Inferior parietal cortex (tissue), 1 donor: ENCODE measurements around the gene DIP2C.
"Not testable (repeated sequence)": the region's sequence is repeated elsewhere in the genome, so short reads cannot be mapped to it uniquely, and the experiment has no call there.

Experiments used
- DNase-seq: peaks from one replicate; pipeline ENCODE4 v3.0.0-alpha.2; 2016; ENCODE audit errors: extremely low spot score

The DIP2C gene

DNA sequence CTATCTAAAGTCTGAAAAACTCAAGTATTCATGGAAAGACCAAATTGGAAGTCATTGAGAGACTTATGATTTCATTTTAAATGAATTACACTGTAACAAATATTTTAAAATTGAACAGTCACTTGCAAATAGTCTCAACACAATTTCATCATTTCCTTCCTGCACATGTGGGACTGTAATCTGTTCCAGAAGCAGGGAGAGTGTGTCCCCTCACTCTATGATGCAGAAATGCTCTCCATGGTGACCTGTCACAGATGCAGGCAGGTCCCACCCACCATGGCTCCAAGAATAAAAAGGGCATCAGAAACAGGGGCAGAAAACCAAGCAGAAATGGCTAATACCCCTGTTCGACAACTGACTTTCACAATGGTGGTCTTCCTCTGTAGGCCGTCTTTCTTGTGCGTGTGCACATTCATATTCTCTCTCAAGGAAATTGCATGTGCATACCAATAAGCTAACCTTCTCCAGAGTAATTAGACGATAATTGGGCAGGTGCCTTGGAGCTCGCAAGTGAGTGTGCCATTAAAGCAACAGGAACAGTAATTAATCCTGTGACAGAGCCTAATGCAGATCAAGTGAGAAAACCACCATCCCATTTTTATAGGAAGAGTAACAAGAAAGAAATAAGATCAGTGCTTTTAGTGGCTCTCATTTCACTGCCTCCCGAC lies 383.3 kb downstream of the DIP2C start:
- no peak for DNase-seq

DNA sequence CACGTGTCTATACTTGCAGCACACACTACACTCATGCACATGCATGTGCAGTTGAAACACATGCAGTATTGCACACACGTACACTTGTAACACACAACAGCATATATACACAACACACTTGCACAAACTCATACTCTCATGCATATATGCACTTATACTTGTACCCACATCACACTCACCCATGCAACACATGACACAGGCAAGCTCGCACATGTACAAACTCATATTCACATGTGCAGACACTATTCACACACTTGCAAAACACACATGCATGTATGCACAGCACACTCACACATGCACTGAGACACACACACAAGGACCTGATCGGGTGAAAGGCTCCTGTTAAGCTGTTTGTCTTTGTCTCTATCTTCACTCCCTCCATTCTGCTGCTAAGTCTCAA lies 384.4 kb downstream of the DIP2C start:
- DNase-seq, result no peak

DNA sequence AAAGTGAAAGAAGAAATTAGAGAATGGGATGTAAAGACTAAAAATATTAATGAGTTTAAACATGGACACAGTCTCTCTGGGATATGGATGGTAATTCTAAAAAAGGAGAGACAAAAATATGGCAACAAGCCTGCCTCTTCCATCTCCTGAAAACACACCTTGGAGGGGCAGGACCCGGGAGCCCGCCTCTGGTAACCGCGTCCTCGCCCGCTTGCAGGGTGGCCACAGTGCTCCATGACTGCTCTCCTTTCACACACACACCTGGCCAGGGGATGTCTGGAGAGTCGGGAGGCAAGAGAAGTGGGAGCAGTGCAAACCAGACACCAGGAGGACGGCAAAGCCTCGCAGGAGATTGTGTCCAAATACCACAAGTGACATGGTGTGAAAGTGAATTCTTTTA lies 387.9 kb downstream of the DIP2C start:
- no peak for DNase-seq

DNA sequence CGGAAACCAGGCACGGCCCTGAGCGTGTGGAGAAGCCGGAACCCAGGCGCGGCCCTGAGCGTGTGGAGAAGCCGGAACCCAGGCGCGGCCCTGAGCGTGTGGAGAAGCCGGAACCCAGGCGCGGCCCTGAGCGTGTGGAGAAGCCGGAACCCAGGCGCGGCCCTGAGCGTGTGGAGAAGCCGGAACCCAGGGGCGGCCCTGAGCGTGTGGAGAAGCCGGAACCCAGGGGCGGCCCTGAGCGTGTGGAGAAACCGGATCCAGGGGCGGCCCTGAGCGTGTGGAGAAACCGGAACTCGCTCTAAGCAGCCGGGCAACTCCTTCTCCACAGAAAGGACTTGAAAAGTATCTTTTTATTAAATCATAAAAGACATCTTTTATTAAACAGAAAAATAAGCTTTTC lies 388.9 kb downstream of the DIP2C start:
- not testable (repeated sequence) for DNase-seq

DNA sequence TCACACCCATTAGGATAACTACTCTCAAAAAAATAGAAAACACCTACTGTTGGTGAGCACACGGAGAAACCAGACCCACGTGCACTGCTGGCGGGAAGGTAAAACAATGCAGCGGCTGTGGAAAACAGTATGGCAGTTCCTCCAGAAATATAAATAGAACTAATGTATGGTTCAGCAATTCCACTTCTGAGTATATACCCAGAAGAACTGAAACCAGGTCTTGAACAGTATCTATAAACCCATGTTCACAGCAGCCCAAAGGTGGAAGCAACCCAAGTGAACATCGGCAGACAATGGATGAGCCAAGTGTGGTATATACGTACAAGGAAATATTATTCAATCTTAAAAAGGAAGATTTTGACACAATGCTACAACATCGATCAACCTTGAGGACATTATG lies 389.5 kb downstream of the DIP2C start:
- DNase-seq, result no peak

DNA sequence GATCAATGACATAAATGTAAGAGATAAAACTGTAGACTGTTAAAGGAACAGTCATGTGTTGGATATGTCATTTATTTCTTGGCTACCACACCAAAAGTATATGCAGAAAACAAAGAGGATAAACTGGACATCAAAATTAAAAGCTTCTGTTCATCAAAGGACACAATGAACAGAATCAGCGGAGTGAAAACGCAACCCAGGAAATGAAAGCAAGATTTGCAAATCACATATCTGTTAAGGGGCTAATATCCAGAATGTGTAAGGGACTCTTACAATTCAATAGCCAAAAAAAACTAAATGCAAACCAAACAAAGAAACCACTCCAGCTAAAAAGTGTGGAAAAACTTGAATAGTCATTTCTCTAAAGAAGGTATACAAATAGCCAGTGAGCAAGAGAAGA lies 390.0 kb downstream of the DIP2C start:
- no peak for DNase-seq

DNA sequence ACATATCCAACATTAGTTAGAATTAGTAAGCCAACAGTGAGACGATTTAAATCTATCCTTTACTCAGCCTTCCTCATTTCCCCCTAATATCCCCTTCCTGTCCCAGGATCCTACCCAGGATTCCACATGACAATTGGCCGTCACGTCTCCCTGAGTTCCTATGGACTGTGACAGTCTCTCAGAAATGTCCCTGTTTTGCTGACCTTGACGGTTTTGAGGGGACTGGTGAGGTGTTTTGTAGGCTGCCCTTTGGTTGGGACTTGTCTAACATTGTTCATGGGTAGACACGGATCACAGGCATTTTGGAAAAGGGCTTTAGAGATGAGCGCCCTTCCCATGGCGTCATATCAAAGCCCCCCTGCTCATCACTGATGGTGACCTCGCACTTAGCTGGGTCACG lies 391.4 kb downstream of the DIP2C start:
- no peak for DNase-seq

DNA sequence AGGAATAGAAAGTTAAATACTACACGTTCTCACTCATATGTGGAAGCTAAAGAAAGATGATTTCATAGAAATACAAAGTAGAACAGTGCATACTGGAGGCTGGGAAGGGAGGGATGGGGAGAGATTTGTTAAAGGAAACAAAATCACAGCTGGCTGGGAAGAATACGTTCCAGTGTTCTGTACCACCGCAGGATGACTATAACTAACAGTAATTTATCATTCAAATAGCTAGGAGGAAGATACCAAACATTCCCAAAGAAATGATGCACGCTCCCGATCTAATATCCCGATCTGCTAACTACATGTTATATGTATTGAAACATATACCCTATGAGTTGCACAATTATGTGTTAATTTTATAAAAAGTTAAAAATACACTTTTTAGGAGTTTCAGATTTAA lies 391.9 kb downstream of the DIP2C start:
- DNase-seq, result no peak

DNA sequence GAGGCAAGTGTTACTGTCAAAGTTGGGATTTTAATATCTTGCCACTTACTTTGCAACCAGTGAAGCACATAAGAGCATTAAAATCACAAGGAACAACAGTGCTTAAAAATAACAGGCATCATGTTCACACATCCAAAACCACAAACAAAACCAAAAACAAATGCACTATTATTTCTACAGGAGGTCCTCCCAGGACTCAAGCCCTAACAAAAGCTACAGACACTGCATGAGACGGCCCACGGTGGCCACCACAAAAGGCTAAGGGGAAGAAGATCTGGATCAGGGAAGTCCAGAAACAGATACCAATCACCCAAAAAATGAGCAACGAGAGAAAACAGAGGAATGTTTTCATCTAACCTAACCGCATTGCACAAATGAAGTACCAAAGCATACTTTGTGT lies 395.8 kb downstream of the DIP2C start:
- no peak for DNase-seq

DNA sequence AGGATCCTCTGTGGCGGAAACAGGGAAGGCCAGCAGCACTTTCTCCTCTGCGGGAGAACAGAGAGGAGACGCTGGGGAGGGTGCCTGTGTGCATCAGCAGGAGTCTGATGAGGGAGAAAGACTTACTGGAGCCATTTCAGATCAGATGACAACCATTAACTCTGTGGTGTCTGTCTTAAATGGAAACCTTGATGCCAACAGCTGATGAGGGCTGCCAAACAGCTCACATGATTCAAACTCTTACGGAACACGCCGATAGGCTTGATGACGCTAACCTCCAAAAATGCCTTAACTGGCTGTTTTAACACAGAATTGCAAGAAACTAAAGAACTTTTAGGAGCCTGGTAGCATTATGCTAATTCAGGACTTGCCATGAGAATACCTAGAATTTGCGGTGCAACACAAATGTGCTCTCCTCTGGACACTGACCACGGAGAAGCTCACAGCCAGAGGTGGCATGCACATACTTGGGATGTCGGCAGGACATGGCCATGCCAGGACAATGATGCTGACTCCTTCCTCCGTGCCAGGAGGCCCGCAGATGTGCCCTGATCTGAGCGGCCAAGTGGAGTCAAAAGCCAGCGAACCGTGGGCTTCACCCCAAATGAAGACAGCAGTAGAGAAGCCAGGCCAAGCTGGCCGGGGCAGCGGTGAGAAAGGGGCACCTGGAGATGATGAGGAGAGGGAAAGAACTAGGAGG lies 399.3 kb downstream of the DIP2C start:
- DNase-seq, result no peak

DNA sequence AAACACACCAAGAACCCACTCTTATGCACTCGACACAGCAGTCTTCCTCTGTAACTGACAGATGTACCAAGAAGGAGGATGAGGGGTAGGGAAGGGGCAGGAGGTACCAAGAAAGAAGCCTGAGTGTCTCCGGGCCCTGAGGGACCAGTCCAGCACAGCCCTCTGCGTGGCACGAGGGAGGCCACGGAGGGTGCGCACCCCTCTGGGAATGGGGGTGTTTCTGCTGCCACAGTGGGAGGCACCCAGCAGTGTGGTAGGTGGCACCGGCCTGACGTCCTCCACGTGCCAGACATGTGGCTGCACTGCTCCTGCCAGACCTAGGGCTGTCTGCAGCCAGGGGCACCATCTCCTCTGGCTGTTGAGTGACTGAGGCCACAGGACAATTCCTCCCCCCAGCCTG lies 399.9 kb downstream of the DIP2C start:
- DNase-seq, result no peak

DNA sequence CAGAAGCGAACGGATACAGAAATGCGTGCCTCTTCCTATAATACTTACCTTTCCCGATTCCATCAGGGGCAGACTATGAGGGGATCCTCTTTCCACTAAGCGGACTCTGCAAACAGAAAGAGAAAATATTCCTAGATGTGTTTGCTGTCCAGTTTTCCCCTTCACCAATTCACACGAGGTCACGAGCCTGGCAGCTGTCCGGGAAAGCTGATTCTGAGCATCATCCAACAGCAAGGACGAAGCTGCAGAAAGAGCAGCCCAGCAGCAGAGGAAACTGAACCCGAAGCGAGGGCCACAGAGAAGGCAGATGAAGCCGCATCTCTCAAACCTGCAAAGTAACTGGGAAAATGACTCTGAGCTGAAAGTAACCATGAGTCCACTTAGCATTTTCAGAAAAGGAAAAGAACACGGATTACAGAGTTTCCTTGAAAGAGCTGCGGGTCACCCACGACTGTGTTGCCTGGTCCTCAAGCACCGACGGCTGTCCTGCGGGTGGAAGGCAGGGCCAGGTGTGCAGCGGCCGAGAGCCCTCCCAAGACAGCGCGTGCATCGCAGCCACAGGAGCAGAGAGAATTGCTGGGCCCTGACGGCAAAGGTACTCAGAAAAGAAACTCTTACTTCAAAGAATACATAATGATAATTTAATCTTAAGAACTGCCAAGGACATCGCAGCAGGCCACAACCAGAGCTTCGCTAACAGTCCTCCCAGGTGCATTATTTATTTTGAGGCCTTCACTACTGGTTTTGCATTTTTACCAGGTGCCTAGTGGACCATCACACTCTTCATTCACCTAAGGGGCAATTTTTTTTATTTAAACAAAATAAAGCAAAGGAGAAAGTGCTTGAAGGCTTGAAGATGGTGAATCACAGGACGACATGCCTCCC lies 400.9 kb downstream of the DIP2C start:
- no peak for DNase-seq

DNA sequence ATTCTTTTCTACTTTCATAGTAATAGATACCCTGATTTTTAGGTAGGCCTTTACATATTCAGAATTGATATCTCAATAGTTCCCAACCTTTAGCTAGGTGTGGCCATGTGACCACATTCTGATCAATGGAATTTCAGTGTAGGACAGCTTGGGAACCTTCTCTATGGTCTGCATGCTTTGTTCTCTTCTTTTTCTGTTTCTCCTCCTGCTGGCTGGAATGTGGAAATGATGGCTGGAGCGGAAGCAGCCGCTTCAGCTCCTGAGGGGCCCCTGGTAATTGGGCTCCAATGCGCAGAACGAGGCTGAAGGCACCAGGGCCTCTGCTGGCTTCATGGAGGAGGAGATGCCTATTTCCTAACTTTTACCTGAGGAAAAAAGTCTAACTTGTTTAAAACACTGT lies 401.7 kb downstream of the DIP2C start:
- no peak for DNase-seq

DNA sequence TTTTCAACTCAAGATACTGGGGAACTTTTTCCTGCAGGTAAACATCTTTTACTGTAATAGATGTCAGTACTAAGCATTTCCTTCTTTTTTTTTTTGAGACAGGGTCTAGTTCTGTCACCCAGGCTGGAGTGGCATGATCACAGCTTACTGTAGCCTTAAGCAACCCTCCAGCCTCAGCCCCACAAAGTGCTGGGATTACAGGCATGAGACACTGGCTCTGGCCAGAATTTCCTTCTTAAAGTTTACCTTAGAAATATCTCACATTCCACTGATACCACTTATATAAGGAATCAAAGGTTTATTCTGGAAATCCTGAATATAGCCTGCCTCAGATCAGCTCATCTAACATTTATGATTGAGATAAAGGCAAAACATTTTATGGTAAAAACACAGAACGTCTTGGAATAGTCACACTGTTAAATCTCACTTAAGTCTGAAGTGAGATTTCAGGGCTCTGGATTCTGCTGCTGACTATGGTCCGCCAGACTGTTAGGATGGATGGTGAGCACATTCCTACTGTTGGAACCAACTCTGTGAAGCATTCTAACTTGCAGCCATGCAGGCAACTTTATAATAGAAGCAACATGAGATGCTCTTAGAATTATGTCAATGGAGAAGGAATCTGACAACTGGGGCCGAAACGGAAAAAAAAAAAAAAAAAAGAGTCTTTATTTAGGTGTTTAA lies 402.3 kb downstream of the DIP2C start:
- DNase-seq, result no peak

DNA sequence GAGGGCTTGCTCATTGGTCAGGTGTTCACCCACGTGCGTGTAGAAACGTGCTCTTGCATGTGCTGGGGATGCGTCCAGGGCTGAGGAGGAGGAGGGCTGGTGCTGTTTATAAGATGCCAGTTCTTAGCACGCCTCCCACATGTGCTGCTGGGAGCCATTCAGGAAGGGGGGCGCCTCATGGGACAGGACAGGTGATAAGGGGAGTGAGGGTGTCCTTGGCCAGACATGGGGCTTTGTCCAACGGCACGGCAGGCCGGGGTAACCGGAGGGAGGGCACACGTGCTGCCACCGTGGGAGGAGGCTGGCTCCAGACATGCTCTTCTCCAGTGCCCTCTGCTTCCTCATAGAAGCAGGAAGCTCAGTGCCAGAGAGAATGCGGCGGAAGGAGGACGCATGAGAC lies 404.3 kb downstream of the DIP2C start:
- DNase-seq, result no peak

DNA sequence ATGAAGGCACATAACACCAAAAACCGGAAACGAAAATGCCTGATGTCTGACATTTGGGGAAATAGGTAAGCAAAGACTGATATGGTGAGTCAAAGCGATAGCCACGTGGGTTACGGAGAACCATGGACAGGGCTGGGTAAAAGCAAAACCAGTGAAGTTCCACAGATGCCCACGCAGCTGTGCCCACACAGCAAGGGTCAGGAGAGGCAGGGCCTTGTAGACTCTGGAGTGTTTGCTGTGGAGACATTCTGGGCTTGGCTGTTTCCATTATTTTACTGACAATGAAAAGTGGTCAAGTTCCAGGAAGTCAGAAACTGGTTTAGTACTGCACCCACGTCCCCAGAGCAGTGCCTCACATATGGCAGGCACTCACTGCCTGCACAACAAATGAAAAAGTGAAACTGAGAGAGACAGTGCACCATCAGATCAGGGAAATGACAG lies 405.5 kb downstream of the DIP2C start:
- no peak for DNase-seq

DNA sequence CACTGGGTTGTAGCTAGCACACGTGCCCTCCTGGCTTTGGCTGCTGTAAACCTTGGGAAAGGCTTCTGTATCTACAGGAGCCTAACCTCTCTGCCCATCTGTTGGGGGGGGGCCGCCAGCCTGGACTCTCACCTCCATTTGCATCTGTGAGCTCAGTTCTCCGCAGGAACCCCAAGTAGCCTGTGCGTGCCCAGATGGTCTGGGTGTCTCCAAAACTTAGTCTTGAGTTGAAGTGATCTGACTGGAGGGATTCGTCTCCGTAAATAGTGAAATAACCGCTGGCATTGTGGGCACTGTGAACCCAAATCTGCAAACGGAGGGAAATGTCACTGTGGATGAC lies 406.4 kb downstream of the DIP2C start:
- DNase-seq, result no peak

DNA sequence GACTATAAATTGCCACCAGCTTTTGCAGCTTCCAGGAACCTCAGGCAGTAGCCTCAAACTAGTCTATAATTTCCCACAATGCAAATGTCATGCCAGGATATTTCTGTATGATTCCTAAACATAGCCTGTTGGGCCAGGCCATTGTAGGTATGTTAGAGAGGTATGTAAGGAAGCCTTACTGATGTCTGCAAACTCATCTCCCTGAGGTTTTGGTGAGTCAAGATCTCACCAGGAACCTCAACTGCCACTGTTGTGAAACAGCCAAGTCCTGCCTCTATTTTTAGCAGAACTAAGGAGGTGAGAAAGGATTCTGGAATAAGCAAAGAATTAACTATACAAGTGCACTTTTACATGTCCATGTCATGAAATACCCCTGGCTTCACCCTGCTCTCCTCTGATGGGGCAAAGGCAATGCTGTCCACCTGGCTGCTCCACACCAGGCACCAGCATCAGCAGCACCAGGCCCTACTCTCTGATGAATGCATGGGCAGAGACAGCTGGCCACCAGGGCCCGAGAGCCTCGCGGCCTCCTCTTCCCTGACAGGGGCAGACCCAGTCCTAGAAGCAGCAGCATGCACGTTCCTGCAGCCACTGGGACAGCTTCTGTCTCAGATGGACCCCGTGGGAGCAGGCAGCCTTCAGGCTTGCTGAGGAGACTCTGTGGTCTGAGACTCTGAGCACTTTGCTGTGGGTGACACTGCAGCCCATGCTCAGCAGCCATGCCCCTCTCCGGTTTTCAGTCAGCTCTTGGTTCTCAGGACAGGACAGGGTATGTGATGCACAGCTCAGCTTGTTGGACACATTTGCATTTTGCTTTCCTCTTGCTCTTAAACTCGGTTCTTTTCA lies 407.0 kb downstream of the DIP2C start:
- no peak for DNase-seq

DNA sequence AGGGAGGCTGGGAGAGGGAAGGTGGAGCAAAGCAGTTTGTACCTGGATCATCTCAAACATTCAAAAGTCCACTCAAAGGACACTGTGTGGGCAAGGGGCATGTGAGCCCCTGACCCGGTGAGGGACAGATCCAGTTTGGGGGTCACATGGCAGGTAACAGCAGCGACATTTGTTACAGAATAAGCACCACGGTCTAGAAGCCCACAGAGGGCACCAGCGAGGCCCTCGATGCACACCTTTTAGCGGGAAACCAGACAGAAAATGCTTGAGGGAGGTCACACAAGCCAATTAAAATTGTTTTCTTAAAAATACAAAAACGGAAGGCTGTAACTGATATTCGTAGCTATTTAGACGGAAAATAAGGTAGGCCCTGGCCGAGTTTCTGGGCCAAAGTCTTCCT lies 409.8 kb downstream of the DIP2C start:
- DNase-seq, result no peak

DNA sequence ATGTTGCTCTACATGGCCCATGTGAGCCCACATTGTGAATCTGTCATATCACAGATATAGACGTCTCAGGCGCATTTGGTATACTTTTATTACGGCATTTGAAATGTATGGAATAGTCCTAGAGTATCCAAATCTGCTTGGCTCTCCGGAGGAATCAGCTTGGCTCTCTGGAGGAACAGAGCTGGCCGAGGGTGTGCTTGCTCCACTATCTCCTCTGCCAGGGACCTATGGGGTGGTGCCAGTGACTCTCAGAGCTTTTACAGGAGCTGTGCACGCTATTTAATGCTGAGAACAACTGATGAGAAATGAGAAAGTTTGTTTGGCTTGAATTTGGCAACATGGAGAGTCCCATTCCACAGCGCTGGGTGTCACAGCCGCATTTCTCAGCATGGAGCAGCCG lies 410.2 kb downstream of the DIP2C start:
- DNase-seq, result no peak

DNA sequence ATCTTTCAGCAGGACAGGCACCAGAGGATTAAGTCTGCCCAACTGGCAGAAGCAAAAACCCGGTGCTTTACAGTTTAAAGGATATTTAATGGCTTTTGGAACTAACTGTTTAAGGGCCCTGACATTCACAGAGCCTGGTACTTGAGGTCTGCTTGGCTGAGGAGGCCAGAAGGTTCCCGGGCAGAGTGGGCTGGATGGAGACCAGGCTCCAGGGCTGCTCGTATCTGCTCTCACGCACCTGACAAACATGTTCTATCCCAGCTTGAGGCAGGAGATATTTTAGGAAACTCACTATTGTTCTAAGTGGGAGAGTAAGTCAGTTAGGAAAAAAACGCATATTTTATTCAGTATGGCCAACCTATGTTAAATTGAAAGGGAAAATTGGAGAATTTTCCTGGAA lies 410.8 kb downstream of the DIP2C start:
- DNase-seq, result no peak
